Right lobe of liver (tissue), 6 donors: Measurements from ENCODE around the gene SLC28A1. TPM values are rescaled to one million over a fixed set of nuclear protein-coding genes. Genes with fewer than 3 reads are reported as not detected.
"Not testable (repeated sequence)": the region's sequence is repeated elsewhere in the genome, so short reads cannot be mapped to it uniquely, and the experiment has no call there.

ENCODE experiments used
- ATAC-seq, 4 donors: fragments of 200-7000 bp; cut with Tn5 transposase; one replicate each; pipeline ENCODE4 v1.9.1; 2020; ENCODE audit warnings: mild to moderate bottlenecking in 4 of 4, moderate library complexity in 4 of 4
- DNase-seq, 3 donors: peaks; one replicate each; pipeline ENCODE4 v3.0.0-alpha.2; 2020
- H3K27ac ChIP-seq, 3 donors: fragments of 200-600 bp; one replicate each; pipeline ENCODE4 v1.8.0; 2022
- H3K27me3 ChIP-seq, 2 donors: fragments of 200-600 bp; one replicate each; pipeline ENCODE4 v1.8.0; 2022
- H3K36me3 ChIP-seq, 4 donors: fragments of 200-600 bp; sonication (generic) in 1 of 4; one replicate each; pipeline versions ENCODE4 v1.5.1 to v1.8.0; 2017 to 2022; ENCODE audit warnings: control low read depth in 1 of 4
- H3K4me1 ChIP-seq, 4 donors: fragments of 200-600 bp; sonication (generic) in 1 of 4; one replicate each; pipeline versions ENCODE4 v1.5.1 to v1.8.0; 2017 to 2022; ENCODE audit warnings: control low read depth in 1 of 4
- H3K4me3 ChIP-seq, 3 donors: fragments of 200-600 bp; one replicate each; pipeline ENCODE4 v1.8.0; 2022
- H3K9me3 ChIP-seq, 4 donors: fragments of 200-600 bp; sonication (generic) in 1 of 4; one replicate each; pipeline versions ENCODE4 v1.5.1 to v1.8.0; 2017 to 2022; ENCODE audit warnings: control low read depth in 1 of 4
- CTCF ChIP-seq, 4 donors: fragments of 200-600 bp in 3 of 4; fragments of 450-650 bp in 1 of 4; IDR thresholded peaks; one replicate each; pipeline versions ENCODE4 v1.5.1 to v1.8.0; 2016 to 2022; ENCODE audit warnings: antibody characterized with exemption in 4 of 4, mild to moderate bottlenecking in 2 of 4
- POLR2A ChIP-seq: fragments of 450-650 bp; IDR thresholded peaks from one replicate; pipeline ENCODE4 v1.6.1; 2017; ENCODE audit warnings: antibody characterized with exemption, mild to moderate bottlenecking
- WGBS: methylation state at CpG from one replicate; pipeline ENCODE4 v1.1.6; 2018; ENCODE audit warnings: low coverage, low lambda C conversion rate; ENCODE audit not compliant: insufficient coverage; ENCODE audit errors: missing lambda C conversion rate; 5-methylcytosine and 5-hydroxymethylcytosine counted together
- intact Hi-C, 2 donors: fragments of 100-400 bp; cut with DNase I; formaldehyde crosslinking; loops; one replicate each; pipeline versions ENCODE4 v1.11.2 to v1.14.1; 2022
- total RNA-seq, 6 experiments: library from RNA; depleted of rRNA in 2 of 6; stranded (reverse); fragments of >200 nt in 2 of 6; fragmentation: NEBNext Ultra II Directional in 3 of 6; extraction: Animal tissue kit (Norgen Biotek cat#: 25700) in 3 of 6; gene quantifications; one replicate each; pipeline versions ENCODE4 v1.1.0 to v1.2.4, GENCODE V29; 2016 to 2023
- donor health status: DM: no; HTN: yes; CAD: no.
- donor health status: DM: no; HTN: no; CAD: no.
- donor health status: DM: no; HTN: no; CAD: no.
- donor health status: DM: no; HTN: yes; CAD: no.
- donor health status: DM: no; HTN: yes; CAD: no.

SLC28A1 gene
- total RNA-seq, 6 experiments from 2014 or later: 33.2 to 75.4 (median 49.9) TPM

GRCh38 chr15:84919106-84919667 lies 34.7 kb downstream of the SLC28A1 start:
- TF ChIP-seq CTCF (IDR thresholded peaks at IDR 0.05): no peak
- TF ChIP-seq POLR2A: no peak
- H3K9me3 ChIP-seq: no peaks in the 10 kb centered on the region
- ATAC-seq: no peak
- H3K4me3 ChIP-seq: no peak overlapping the region
- intact Hi-C loops: no loop called here
- H3K27me3 ChIP-seq: no peaks in the 10 kb centered on the region
- peaks cover 0 to 9% (median 3%) of the 10 kb centered on the region in 4 donors for H3K4me1 ChIP-seq
- DNase-seq: no peak
- H3K36me3 ChIP-seq: peaks cover 0 to 6% (median 0%) of the 10 kb centered on the region in 4 donors
- WGBS: 100% methylated on average over 2 of the region's 2 CpGs
- H3K27ac ChIP-seq: no peak overlapping the region

- no peak for TF ChIP-seq POLR2A
- TF ChIP-seq CTCF (IDR thresholded peaks at IDR 0.05): no peak
- Histone ChIP-seq H3K9me3 (no peaks in the 10 kb centered on the region), H3K4me1 (peaks cover 0 to 14% (median 7%) of the 10 kb centered on the region in 4 donors), H3K4me3 (no peak overlapping the region), H3K27ac (no peak overlapping the region), H3K36me3 (peaks cover 0 to 6% (median 0%) of the 10 kb centered on the region in 4 donors), H3K27me3 (no peaks in the 10 kb centered on the region)
- DNase-seq (no peak), ATAC-seq (no peak)
- WGBS: 100% methylated on average over 1 of the region's 2 CpGs
- intact Hi-C loops: loop anchor here in 1 of 2 donors (10.0 kb wide), 1 partner anchor 96 kb away; no protein-coding TSS in a partner anchor
These were observed 36.7 kb downstream of the SLC28A1 start for GRCh38 chr15:84921121-84921520.

GRCh38 chr15:84922530-84922929 lies 38.1 kb downstream of the SLC28A1 start:
- H3K4me1 ChIP-seq: peaks cover 0 to 17% (median 8%) of the 10 kb centered on the region in 4 donors
- no peak overlapping the region for H3K4me3 ChIP-seq
- DNase-seq (no peak), ATAC-seq (no peak)
- TF ChIP-seq POLR2A (no peak), CTCF (IDR thresholded peaks at IDR 0.05) (no peak)
- no peaks in the 10 kb centered on the region for H3K27me3 ChIP-seq
- H3K27ac ChIP-seq: no peak overlapping the region
- 90% methylated on average over 10 of the region's 13 CpGs for WGBS
- peaks cover 0 to 6% (median 0%) of the 10 kb centered on the region in 4 donors for H3K36me3 ChIP-seq
- no peaks in the 10 kb centered on the region for H3K9me3 ChIP-seq
- intact Hi-C loops: loop anchor here in 1 of 2 donors (10.0 kb wide), 1 partner anchor 98 kb away; no protein-coding TSS in a partner anchor

- Histone ChIP-seq H3K4me1 (peaks cover 0 to 21% (median 10%) of the 10 kb centered on the region in 4 donors), H3K9me3 (no peaks in the 10 kb centered on the region), H3K4me3 (no peak overlapping the region), H3K27me3 (no peaks in the 10 kb centered on the region), H3K27ac (peak overlapping the region; percentile 7 to 65 (median 50)), H3K36me3 (peaks cover 0 to 1% (median under 1%) of the 10 kb centered on the region in 4 donors)
- ATAC-seq (peak; percentile 48 to 65 (median 50)), DNase-seq (no peak)
- WGBS: 45% methylated on average over 4 of the region's 4 CpGs
- no peak for TF ChIP-seq CTCF (IDR thresholded peaks at IDR 0.05)
- TF ChIP-seq POLR2A: no peak
- intact Hi-C loops: loop anchor here in 1 of 2 donors (10.0 kb wide), 1 partner anchor 99 kb away; no protein-coding TSS in a partner anchor
These were observed 39.7 kb downstream of the SLC28A1 start for GRCh38 chr15:84924077-84924731.

GRCh38 chr15:84924821-84925569 lies 40.5 kb downstream of the SLC28A1 start:
- not testable (repeated sequence) for H3K36me3 ChIP-seq, H3K27me3 ChIP-seq, H3K9me3 ChIP-seq, H3K4me3 ChIP-seq
- ATAC-seq (peak in 3 of 4 donors; percentile 32 to 54 (median 50)), DNase-seq (peak; percentile 46 to 72 (median 68))
- H3K4me1 ChIP-seq: peaks cover 0 to 21% (median 10%) of the 10 kb centered on the region in 4 donors
- 39% methylated on average over 11 of the region's 17 CpGs for WGBS
- H3K27ac ChIP-seq: peak overlapping the region; percentile 7 to 65 (median 50)
- intact Hi-C loops: loop anchor here in 1 of 2 donors (10.0 kb wide), 1 partner anchor 100 kb away; no protein-coding TSS in a partner anchor
